ENCODE data around the gene ZBTB17. TPM values are rescaled to one million over a fixed set of nuclear protein-coding genes. Genes with fewer than 3 reads are reported as not detected.
"Not testable (repeated sequence)": the region's sequence is repeated elsewhere in the genome, so short reads cannot be mapped to it uniquely, and the experiment has no call there.

ZBTB17 gene
- polyA plus RNA-seq, 12 donors: 17.9 to 32.1 (median 22.4) TPM; not detected in 1

GRCh38 chr1:15937706-15938168, 38.2 kb downstream of the ZBTB17 start:
- no peak for DNase-seq

- DNase-seq: no peak
These were observed 38.8 kb downstream of the ZBTB17 start for GRCh38 chr1:15937146-15937545.

GRCh38 chr1:15936025-15936424, 39.9 kb downstream of the ZBTB17 start:
- DNase-seq: no peak

GRCh38 chr1:15935056-15935950, 40.6 kb downstream of the ZBTB17 start:
- no peak for DNase-seq

GRCh38 chr1:15934211-15935055, 41.5 kb downstream of the ZBTB17 start:
- no peak for DNase-seq

- no peak for DNase-seq
These were observed 42.2 kb downstream of the ZBTB17 start for GRCh38 chr1:15933684-15934083.

- no peak for DNase-seq
These were observed 43.3 kb downstream of the ZBTB17 start for GRCh38 chr1:15932612-15933011.

- DNase-seq: no peak
These were observed 44.0 kb downstream of the ZBTB17 start for GRCh38 chr1:15931884-15932283.

- DNase-seq: no peak
These were observed 44.5 kb downstream of the ZBTB17 start for GRCh38 chr1:15931401-15931800.

GRCh38 chr1:15928971-15929965, 46.6 kb downstream of the ZBTB17 start:
- no peak for DNase-seq

- DNase-seq: not testable (repeated sequence)
These were observed 49.5 kb downstream of the ZBTB17 start for GRCh38 chr1:15926448-15926847.

GRCh38 chr1:15923241-15923640, 52.7 kb downstream of the ZBTB17 start:
- DNase-seq: no peak

- no peak for DNase-seq
These were observed 56.8 kb downstream of the ZBTB17 start for GRCh38 chr1:15918962-15919715.

GRCh38 chr1:15916916-15917315, 59.0 kb downstream of the ZBTB17 start:
- no peak for DNase-seq

- DNase-seq: no peak
These were observed 59.5 kb downstream of the ZBTB17 start for GRCh38 chr1:15916417-15916816.

- DNase-seq: no peak
These were observed 59.9 kb downstream of the ZBTB17 start for GRCh38 chr1:15915991-15916390.

GRCh38 chr1:15913607-15914006, 62.3 kb downstream of the ZBTB17 start:
- not testable (repeated sequence) for DNase-seq

- DNase-seq: no peak
These were observed 64.0 kb downstream of the ZBTB17 start for GRCh38 chr1:15911927-15912326.

- no peak for DNase-seq
These were observed 64.8 kb downstream of the ZBTB17 start for GRCh38 chr1:15911141-15911540.

- DNase-seq: no peak
These were observed 67.3 kb downstream of the ZBTB17 start for GRCh38 chr1:15908597-15908996.

GRCh38 chr1:15902882-15903281, 73.0 kb downstream of the ZBTB17 start:
- DNase-seq: no peak
